Activated naive CD4-positive, alpha-beta T cell (primary cell): ENCODE results near the gene IFNK.

Experiments used
- DNase-seq, 4 experiments: peaks; one replicate each; lab custom pipeline; 2025; lab: John Stamatoyannopoulos, UW

IFNK gene

GRCh38 chr9:27511771-27512170 is 12.3 kb upstream of the IFNK start:
- no peak for DNase-seq

DNA sequence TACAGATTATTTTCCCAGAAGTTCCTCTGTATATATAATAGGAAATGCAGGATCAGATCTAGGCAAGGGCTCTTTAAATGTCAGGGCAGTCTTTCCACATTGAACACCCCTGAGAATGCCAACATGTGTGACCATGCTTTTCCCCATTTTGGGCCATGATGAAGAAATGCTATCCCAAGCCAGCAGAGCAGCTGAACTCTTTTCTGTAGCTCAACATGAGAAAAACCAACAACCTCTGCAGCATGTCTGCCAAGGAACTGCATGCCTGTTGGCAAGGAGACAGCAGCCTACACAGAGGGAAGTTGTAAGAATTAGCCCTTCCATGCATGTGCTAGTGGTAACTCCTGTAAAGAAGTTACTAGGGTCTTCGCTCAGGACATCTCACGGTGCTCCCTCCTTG is 9.5 kb upstream of the IFNK start:
- no peak for DNase-seq

DNA sequence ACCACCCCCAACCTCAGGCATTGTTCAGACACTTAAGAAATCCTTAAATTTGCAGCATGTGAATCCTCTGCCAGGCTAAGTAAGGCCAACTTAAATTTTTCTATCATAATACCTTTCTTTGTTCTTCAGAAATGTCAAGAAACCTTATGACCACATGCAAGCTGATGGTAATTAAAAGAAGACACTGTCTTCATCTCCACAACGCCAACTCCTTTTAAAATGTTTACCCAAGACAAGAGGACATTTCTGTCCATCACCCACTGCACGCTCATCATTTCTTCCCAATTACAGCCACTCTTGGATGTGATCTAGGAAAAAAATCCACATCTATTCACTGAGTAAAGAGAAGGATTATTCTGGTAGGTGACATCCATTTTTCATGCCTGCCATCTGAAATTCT is 6.1 kb upstream of the IFNK start:
- DNase-seq: no peak

DNA sequence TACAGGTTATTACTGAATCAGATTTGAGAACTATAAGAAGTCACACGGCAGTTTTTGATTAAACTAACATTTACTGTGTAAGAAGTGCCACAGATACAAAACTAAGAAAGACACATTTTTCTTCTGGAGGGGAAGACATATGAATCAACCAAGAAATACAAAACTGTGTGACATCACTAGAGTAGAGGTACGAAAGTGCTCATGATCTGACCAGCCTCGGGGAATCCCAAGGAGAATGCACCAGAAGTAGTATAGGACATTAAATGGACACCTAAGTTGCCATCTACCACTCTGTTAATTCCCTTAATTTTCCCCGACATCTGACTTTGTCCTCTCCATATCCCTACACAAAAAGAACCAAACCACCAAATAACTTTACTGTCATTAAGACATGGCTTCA is 5.3 kb upstream of the IFNK start:
- no peak for DNase-seq

- no peak for DNase-seq
These were observed 4.3 kb upstream of the IFNK start for GRCh38 chr9:27519466-27520465.

DNA sequence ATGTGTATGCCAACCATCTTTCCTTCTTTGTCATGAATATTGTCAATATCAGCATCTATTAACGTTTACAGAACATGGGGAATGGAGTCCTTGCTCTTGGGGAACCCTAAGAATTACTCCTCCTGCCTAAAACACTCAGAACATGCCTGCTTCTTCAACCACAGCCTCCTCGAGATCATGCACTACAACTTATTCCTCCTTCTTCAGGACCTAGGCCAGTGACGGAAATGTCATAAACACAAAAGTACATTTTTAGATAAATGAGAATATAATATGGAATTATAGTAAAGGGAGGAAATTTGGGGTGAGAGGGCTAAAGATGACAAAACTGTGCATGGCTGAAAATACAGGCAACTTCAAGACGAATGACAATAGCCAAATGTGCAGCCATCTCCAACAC is 3.1 kb upstream of the IFNK start:
- DNase-seq: no peak

GRCh38 chr9:27523141-27523540 is 949 bp upstream of the IFNK start:
- no peak for DNase-seq

- DNase-seq: no peak
These were observed 3.6 kb downstream of the IFNK start for GRCh38 chr9:27527702-27528075.

DNA sequence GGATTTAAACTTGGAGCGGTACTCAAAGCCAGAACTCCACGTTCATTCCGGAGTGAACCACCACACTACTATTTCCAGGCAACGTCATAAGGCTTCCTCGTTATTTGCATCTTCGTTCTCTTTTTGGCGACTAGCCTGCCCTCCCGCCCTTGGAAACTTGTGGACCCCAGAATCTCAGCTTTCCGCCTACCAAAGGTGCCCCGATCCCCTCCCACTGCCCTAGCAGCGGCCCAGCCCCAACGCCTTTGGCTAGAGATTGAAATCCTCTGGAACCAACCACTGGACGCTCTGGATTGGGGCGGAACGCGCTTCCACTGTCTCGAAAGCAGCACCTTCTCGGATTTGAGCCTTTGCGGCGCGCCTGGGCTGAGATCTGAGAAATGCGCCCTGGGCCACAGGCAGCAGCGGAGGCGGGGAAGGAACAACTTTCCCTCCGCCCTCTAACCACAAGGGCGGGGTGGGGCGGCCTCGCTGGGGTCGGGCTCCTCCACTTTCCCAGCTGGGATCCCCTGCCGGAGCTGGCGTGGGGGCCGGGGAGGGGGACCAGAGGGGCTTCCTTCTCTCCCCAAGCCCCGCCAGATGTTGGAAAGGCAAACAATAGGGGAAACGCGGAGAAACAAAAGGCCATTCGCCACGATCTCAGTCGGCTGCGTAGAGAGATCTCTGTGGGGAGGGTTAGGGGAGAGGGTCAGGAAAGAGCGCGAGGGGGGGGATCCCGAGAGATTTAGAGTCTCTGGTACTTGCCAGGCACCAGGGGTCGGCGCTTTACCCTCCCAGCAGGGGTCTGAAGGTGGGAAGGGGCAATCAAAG is 4.2 kb downstream of the IFNK start:
- peak; percentile 9 to 49 (median 12) for DNase-seq

GRCh38 chr9:27528886-27529315 is 4.8 kb downstream of the IFNK start:
- DNase-seq: peak in 3 of 4 experiments; percentile 2 to 14 (median 3)

DNA sequence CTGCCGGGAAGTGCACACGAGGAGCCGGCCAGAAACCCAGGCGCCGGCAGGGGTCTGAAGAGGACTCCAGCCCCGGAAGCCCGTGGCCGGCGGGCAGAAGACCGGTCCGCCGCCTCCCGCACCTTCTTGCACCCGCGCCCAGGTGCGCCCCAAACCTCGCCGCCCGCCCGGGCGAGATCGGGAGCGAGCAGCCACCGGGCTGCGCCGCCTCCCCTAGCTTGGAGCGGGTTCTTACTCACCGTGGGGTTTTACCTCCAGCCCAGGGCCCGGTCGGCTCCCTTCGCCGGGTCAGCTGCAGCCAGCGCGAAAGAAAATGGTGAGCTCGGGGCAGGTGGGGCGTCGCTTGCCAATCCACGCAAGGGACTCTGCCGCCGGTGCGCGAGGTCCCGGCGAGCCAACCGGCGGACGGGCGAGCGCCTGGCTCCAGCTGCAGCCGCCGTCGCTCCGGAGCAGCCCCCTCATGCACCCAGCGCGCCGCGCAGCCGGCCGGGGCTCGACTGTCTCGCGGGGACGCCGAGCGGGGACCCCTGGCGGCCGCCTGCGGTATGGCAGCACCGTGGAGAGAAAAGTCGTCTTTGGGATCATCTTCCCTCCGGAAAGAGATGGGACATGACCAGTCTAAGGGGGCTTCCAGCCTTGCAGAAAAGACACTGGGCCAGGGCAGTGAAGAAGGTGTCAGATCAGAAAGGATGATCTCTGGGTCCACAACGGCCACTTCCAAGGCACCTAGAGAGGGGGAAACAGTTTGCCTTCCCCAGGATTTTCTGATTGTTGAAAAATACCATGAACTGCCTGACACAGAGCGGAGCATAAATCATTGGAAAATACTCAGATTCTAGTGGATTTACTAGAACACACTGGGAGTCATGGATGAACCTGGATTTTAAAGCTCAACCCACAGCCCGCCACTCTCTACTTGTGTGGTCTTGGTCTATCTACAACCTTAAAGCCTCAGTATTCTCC is 5.5 kb downstream of the IFNK start, which contains the start of gene MOB3B:
MOB3B (minus strand) TSS at position 499 of the 963 bp plus-strand sequence. CDS start 74,264 bp downstream, outside the sequence.
- DNase-seq: peak; percentile 31 to 74 (median 58)

DNA sequence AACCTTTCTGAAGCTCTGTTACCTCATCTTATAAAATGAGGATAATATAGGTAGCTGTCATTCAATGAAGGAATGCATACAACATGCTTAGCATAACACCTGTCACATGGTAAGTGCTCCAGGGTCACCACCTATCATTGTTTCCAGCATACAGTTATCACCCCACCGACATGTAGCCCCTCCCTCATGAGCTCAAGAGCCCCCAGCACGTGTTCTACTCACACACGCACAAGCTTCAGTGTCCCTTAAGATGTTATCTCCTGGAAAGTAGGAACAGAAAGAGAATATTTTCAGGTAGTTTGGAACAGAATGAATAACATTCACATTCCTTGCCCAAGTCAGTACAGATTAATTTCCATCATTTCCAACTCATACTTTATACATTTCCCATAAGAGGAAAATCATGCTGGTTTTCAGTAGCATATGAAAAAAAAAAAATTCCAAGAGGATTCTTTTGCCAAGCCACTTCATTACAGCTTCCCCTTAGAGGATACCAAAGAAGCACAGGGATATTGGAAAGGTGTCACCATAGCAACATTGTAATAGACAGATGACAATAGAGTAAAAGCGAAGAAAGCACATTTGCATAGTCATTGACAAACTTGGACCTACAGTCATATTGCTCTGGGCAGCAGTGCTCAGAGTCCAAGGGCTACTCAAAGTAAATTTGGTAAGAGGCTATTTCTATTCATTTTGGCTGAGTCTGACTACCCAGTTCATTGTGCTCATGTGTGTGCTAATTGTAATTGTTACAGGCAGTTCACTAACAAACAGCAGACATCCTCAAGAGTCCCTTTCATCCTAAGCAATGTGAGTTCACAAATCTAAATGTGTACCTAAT is 7.0 kb downstream of the IFNK start:
- no peak for DNase-seq

DNA sequence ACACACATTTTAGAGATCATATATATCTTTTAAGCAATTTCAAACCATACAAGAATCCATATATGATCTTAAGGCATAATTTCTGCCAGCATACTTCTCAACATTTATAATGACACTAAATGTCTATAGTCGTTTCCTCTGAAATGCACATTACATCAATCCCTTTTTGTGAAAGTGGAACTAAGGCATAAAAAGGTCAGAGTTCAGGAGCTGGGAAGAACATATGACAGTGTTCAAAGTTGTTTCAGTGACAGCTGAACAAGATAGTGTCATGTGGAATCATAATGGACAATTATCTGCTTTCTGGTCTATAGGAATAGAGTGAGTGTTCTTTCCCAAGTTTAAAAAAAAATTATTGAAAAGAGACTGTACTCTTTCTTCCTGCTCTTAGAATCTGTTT is 8.0 kb downstream of the IFNK start:
- no peak for DNase-seq

- no peak for DNase-seq
These were observed 9.2 kb downstream of the IFNK start for GRCh38 chr9:27533311-27533710.

- DNase-seq: no peak
These were observed 10.0 kb downstream of the IFNK start for GRCh38 chr9:27534131-27534530.

- DNase-seq: no peak
These were observed 10.6 kb downstream of the IFNK start for GRCh38 chr9:27534658-27535209.

DNA sequence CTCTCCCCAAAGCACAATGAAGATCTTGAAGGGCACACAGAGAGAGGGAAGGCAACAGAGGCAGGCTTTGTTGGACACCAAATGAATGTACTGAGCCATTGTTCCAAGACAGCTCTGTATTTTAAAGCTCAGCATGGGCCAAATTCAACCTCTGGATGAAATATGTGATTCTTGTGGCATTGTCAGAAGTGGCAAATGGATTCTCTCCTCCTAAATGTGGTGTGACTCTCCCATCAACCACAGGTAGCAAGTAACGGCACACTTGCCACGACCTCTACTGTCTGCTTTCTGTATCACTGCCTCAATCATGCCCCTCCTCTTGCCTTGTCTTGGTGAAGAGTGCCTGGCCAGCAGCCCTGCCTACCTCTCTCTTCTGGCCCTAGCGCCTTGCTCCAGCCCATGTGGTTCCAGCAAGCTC is 11.6 kb downstream of the IFNK start:
- DNase-seq: no peak

DNA sequence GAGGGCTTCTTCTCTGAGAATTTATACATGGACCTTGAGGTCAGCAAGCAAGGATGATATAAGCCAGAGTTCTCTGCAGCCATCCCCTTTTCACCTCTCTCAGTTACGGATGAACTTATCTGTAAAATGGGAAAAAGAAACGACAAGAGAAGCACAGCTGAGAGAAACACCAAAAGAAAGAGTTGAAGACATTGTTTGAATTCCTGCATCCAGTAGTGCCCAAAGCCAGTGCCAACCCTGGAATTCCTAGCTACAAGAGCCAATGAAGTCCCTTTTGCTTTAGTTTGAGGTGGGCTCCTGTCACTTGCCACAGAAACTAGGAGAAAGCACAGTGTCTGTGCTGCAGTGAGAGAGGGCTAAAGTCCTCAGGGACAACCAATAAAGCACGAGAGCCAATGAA is 12.1 kb downstream of the IFNK start:
- no peak for DNase-seq

- DNase-seq: no peak
These were observed 12.9 kb downstream of the IFNK start for GRCh38 chr9:27537027-27537435.

DNA sequence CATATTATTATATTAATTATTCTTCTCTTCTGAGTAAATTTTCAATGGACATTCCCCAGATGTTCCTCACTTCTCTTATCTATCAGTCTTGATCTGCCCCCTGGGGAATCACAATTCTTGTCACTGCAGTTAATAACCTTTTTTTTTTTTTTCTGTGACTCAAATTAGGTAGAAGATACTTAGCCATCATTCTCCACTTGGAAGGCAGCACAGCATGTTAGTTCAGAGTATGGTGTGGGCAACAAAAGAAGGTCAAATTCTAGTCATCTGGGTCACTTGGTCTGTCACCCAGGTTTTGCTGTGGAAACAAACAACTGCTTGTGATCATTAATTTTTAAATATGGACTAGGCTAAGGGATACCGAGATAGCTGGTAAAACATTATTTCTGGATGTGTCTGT is 13.7 kb downstream of the IFNK start:
- no peak for DNase-seq
